Measurements from ENCODE around the gene TEX51.

The TEX51 gene

DNA sequence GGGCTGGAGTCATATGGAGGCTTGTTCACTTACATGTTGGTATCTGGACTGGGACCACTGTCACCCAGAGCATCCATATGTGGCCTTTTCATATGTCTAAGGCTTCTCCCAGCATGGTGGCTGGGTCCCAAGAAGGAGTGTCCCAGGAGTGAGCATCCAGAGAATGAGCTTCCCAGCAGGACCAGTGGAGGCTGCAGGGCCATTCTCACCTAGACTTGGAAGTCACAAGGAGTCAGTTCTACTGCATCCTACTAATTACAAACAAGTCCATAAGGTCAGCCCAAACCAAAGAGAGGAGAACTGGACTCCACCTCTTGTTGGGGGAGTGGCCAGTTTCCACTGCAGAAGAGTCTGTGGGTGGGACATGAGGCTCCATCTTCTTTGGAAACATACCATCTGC is 5.1 kb upstream of the TEX51 start:
- DNase-seq (ENCODE audit: low spot score) = no peak

DNA sequence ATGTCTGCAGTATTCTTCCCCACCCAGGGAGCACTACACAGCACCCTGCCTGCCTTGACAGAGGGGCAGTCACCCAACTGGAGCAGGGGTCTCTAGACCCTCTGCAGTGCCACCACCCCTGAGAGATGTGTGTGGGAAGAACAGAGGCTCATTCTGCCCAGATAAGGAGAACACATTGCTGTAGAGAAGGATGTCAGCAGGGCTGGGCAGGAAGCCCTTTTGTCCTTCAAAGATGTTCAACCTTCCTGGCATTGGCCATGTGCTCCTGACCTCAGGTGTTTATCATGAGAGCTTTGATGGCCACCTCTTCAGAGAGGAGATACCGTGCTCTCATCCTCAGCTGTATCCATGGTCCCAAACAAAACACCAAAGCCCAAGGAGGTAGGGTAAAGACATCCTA is 4.6 kb upstream of the TEX51 start:
- DNase-seq (ENCODE audit: low spot score) = no peak

DNA sequence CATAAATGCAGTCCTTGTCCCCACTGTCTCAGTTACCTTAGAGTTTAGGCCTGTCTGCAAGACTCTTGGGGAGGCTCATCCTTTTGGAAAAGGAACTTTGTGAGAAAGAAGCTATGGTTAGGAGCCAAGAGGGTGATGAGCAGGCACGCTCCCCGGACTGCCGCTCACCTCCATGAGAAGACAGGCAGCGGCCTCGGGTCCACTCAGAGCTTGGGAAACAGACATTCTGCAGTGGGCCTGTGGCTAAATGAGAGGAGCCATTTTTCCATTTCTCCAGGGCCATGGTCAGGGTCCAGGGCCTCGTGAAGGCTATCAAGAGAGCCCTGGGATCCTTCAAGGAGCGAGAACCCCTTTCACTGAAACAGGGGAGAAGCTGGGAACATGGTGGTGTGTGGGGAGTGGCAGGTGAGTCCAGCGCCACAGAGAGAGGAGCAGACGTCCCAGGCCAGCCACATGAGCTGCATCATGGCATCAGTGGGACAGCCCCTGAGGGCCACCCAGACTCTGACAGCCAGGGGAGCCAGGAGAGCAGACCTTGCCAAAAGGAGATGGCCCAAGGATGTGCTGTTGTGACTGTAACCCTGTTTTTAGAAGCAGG is 4.0 kb upstream of the TEX51 start:
- DNase-seq (ENCODE audit: low spot score) = no peak

DNA sequence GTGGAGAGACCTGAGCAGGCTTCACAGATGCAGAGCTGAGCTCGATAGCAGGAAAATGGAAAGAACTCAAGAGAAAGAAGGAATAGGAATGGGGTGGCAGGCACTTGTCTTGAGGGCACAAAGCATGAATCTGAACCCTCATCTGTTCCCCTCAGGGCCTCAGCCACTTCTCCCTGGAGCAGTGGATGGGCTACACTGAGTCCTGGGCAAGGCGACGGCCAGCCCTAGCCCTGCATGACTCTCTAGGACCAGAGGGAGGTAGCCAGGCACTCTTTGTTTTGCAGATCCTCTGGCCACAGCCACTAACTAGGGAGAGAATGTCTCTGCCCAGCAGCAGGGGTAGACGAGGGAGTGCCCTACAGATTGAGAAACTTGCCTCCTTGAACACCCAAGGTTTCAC is 3.4 kb upstream of the TEX51 start:
- DNase-seq (ENCODE audit: low spot score) = no peak

DNA sequence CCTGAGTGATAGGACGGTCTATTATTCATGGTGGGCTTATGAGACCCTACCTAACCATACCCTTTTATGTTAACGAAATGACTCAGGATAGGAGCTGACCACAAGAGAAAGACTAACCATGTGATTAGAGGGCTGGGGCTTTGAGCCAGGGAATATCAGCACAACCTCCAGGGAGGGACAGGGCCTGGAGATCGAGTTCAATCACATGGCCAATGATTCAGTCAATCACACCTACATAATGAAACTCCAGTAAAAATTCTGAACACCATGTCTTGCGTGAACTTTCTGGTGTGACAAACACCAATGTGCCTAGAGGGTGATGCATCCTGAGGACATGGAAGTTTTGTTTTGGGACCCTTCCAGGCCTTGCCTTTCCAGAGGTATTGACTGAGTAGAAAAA is 2.2 kb upstream of the TEX51 start:
- no peak for DNase-seq (ENCODE audit: low spot score)

DNA sequence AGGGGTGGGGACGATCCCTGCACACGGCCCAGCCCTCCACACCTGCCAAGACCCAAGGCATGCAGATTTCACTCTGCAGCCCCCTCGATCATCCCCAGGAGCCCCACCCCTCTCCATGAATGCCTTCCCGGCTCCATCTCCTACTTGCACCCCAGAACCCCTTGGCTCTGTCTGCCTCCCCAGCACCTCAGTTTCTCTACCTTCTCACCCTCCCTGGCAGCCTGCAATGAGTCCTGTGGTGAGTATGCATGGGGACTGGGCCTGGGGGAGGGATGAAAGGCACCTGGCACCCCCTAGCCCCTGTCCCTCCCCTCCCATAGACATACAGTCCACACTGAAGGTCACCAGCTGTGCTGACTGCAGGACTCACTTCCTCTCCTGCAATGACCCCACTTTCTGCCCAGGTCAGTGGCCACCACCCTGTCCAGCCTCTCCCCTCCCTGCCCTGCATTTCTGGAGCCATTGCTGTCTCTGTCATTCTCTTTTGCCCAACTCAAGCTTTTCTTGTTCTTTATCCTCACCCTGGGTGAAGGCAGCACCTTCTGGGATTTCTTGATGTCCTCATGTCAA is 1.0 kb downstream of the TEX51 start:
- no peak for DNase-seq (ENCODE audit: low spot score)

DNA sequence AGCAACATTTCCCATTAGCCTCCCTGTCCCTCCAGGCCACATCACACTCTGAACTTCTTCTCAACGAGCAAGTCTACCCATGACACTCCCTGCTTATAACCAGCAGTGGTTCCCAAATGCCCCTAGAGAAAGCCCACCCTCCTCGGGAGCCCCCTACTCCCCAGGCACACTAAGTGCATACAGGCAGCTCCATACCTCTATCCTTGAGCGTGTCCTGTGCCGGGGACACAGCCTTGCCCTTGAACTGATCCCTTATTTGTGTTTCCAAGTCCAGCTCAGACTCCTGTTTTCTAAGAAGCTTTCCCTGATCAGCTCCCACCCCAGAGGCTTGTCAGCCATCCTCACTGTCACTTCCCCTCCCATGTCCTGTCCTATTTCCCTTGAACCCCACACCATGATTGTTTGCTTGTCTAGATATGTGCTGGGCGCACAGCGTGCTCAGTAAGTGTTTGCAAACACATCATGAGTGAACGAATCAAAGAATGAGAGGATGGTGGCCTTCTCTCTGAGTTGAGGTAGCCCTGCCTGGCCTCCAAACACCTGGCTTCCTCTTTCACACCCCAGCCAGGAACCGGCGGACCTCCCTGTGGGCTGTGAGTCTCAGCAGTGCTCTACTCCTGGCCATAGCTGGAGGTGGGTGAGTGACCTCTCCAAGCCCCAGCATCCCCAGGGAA is 2.1 kb downstream of the TEX51 start:
- no peak for DNase-seq (ENCODE audit: low spot score)

DNA sequence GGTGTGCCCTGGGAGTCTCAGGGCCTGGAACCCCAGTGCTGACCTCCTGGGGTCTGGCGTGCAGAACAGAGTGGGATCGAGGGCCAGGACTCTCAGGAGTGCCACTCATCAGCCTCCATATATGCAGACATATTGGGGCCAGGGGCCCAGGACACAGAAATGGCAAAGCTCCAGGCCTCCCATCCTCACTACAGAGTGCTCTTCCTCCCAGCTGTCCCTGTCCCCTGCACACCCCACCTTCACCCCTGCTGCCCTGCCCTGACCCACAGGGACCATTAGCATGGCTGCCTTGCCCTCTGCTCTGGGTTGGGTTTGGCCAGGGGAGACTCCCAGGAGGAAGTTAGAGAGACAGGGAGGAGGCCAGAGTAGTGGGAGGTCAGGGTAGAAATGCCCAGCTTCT is 2.8 kb downstream of the TEX51 start:
- no peak for DNase-seq (ENCODE audit: low spot score)

DNA sequence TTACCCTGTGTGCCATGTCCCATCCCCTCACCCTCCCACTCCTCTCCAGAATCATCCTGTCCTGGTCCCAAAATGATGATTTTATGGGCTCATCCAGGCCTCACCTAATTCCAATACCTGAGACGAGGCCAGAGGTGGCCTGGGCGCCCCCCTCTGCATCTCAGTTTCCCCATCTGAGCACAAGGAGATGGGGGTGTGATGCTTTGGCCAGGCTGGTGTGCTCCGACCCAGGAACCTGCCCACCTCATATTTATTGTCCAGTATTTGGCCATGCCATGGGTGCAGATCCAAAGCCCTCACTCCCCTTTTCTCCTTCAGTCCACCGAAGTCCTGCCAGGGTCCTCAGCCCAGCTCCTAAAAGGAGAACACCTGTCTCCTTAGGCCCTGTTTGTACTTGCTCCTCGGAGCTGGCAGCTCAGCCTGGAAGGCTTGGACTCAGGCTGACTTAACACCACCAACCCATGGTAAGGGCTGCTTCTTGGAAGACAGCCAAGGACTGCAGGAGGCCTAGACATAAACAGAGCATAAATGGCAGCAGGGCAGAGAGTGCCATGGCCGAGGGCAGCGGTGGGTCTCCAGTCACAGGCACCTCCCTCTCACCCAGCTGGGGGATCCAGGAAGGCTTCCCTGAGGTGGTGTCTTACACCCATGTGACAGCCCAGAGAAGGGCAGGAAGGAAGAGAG is 3.6 kb downstream of the TEX51 start:
- DNase-seq (ENCODE audit: low spot score) = no peak

DNA sequence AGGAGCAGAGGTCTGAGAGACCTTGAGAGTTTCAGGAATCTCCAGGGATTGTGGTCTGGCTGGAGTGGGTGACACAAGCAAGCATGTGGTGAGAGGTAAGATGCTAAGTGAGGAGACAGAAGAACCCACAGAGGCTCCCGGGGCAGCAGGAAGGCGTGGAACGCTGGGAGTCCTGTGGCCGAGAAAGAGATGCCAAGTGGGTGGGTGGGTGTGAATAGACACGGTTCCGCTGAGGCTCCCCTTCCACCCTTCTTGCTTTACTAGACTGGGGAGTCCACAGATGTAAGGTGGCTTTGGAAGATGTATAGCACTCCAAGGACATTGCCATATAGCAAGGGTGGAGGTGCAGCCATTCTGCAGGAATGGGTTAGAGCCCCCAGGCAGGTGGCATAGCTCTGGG is 4.2 kb downstream of the TEX51 start:
- DNase-seq (ENCODE audit: low spot score) = no peak

DNA sequence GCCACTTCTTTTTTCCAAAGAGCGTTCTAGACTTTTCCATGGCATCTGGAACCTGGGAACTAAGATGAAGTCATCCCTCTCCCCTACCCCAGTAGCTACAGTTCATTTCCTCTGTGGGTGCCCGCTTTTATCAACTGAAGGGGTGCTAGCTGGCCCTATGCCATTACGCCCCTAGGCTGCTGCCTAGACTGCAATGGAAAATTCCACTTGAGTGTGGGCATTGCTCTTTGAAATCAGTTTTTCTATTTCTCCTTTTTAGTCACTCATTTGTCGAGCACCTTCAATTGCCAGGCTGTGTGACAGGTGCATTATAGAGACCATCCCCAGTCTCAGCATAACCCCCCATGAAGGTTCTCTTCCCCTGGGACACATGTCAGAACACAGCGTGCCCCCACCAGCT is 7.3 kb downstream of the TEX51 start:
- DNase-seq (ENCODE audit: low spot score) = no peak

DNA sequence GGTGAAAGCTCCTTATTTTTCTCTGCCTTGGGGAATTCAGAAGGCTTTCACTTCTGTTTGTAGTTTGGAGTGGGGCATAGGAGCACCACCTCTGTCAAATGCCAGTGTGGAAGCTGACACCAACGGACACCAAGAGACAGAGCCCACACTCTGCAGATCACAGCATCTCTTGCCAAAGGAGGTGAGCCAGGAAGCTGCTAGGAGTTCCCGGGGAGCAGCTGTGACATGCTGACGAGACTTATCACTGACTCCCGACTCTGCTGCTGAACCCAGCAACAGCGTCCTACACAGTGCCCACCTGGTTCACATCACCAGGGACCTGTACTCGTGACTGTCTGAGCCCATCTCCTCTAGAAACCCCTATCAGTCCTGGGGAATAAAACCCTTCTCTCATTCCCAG is 8.1 kb downstream of the TEX51 start:
- no peak for DNase-seq (ENCODE audit: low spot score)

DNA sequence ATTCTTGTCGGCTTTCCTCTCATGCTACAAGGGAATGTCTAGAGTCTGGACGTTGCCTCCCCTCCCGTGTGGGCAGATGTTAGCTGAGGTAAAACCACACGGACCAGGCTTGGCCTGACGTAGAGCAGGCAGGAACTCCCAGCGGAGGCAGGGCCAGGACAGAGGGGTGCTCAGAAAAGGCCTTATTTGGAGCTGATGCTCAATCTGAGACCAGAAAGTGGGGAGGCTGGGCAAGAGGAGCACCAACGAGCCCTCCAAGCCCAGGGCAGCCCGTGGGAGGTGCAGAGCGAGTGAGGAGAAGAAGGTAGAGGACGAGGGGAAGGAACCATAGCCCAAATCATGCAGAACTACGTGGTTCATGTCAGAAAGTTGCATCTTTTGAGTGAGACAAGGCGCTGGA is 9.0 kb downstream of the TEX51 start:
- no peak for DNase-seq (ENCODE audit: low spot score)

DNA sequence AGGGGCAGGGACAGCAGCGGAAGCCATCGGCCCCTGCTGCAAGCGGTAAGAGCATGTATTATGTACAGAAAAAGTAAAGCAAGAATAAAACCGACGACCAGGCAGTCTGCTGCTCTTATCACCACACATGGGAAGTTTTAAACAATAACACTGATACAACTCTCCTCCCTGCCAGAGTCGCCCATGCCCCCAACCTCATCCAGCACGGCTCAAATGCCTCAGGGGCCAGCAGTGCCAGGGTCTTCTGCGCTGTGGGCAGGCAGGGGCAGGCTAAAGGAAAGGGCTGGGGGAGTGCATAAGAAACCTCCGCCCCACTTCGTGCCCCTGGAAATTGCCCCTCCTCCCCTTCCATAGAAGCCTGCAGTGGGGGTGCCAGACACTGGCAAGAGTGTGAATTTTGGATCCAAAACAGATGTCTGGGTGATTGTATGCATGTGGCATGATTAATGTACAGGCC is 10.1 kb downstream of the TEX51 start:
- no peak for DNase-seq (ENCODE audit: low spot score)

DNA sequence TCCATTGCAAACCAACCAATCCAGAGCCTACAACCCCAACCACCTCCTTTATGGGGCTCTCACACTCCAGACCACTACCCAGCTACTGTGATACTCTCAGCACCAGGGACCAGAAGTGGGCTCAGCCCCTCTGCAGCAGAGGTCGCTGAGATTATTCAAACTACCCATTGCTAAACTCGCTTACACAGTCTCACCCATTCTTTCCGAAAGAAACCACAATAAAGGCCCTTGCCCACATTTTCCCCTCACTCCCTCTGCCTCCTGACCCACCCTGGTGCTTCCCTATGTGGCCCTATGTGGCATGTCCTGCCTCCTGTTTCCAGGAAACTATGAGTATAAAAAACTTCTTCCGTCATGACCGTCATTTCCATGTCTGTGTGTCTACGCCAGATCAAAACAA is 10.7 kb downstream of the TEX51 start:
- no peak for DNase-seq (ENCODE audit: low spot score)

DNA sequence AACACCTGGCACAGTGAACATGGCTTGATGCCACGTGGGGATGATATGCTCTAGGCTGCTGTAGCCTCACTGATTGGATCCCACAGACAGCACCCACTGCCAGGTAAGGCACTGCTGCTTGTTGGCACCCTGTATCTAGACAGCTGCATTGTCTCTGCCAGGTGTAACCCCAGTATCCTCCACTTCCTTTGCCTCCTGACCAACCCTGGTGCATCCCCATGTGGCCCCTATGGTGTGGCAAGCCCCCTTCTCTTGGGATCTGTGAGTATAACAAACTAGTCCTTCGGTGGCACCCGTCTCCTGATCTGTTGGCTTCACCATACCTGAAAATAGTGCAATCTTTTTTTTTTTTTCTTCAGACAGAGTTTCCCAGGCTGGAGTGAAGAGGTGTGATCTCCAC is 11.1 kb downstream of the TEX51 start:
- no peak for DNase-seq (ENCODE audit: low spot score)

DNA sequence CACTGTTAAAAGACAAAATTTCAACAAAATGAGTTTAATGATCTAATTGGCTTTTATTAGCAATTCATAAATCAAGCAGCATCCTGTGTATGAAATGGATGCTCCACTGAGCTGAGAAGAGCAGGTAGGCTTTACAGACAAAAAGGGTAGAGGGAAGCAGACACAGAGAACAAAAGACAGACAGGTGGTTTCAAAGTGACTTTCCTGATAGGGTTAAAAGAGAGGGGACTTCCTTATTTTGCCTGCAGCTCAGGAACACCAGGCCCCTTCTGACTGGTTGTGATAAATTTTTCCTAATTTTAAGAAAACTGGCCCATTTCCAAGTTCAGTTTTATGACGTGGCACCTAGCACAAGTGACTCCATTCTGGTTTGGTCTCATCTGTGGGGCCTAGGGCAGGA is 11.9 kb downstream of the TEX51 start:
- no peak for DNase-seq (ENCODE audit: low spot score)

DNA sequence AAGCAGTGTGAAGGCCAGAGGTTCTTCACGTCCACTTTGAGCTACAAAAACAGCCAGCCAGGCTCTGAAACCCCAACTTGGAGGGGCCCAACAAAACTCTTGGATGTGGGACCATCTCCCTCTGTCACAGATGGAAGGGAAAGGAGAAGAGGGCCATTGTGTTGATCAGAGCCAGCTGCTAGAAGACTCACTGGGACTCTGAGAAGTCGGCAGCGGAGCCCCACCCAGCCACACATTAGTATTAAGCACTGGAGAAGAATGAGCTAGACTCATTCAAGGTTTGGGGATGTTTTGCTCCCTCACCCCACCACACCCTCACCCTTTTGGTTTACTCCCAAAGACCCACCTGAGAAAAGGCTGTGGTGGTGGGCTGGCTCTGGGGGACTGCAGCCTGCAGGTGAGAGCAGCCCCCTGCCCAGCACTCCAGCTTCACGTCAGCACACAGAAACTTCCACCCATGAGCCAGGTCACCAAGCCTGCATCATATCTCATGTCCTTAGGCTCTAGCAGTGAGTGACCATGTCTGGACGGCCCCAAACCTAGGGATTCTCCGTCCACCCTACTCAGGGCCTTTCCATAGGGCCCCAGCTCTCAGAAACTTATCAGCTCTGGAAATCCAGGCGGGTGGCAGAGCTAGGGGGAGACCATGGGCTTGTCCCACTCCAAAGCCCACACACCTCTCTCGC is 12.6 kb downstream of the TEX51 start:
- no peak for DNase-seq (ENCODE audit: low spot score)

DNA sequence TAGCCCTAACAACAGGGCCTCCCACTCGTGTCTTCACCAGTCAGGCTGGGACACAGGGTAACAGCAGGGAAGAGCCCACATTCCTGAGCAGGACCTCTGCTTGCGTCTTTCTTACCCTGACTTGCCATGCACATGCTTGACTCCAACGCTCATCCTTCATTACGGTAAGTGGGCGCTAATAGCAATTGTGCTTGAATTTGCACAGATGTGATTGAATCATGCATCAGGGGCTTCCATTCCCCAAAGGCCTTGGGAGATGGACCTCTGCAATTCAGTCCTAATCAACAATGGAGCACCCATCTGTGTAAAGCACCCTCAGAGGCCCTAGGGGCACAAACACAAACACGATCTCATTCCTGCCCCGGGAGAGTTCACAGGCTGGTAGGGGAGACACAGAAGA is 13.5 kb downstream of the TEX51 start:
- DNase-seq (ENCODE audit: low spot score) = no peak

DNA sequence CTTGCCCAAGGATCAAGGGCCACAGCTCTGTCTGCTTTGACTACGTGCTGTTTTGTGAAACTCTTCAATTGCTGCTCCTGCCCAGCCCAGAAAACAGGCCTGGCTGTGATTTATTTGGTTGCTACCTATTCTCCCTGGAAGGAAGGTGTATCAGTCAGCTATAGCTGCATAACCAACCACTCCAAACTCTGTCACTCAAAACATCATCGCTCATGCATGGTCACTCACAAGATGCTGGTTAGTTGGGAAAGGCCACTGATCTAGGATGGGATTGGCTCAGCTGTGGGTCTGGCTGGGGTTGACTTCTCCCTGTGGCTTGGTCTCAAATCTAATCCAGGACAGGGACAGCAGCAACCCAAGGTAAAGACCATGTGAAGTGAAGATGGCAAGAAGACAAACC is 14.6 kb downstream of the TEX51 start:
- no peak for DNase-seq (ENCODE audit: low spot score)

DNA sequence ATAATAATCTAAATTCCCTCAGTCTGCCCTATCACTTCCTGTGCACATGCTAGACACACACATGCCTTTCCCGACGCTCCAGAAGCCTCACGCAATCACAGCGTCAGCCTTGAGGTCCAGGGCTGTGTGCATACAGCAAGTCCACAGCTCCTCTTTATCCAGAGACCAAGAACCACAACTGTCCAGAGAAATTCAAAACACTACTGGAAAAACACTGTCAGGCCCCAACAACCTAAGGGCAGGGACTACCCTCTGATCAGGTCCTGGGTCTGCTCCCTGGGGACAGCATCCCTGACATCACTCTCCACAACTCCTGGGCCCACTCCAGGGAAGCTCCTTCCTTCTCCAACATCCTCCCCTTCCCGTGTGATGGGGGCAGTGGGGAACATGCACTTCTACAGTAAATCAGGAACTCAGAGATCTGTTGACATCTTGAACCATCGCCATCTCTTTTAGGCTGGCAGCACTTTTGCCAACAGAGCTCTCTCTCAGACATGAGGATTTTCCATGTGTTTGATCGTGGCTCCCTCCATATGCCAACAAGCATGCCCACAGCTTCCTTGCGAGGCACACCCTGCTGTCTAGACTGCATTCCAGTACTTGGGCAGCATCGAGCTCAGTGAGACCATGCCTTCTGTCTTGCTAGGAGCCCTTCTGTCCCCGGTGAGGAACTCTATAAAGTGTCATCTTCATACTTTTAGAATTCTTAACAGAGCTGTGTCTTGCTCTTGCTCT is 15.4 kb downstream of the TEX51 start:
- DNase-seq (ENCODE audit: low spot score) = no peak

Measured in CD4-positive, alpha-beta T cell treated with Interleukin-6 at 100 ng/mL for 8 hours (primary cell).